Measurements from ENCODE around the gene AADACL3. TPM values are rescaled to one million over a fixed set of nuclear protein-coding genes. Genes with fewer than 3 reads are reported as not detected.

Gene AADACL3
- total and polyA plus RNA-seq, 4 experiments from 2014 or later, result not detected

- Histone ChIP-seq H3K27ac (ENCODE audit: low read depth, low read length) (no peak overlapping the region), H3K36me3 (ENCODE audit: insufficient read depth, low read length) (no peaks in the 10 kb centered on the region), H3K4me1 (ENCODE audit: insufficient read depth, low read length) (no peaks in the 10 kb centered on the region), H3K4me3 (ENCODE audit: low read length in 2 of 2) (no peak overlapping the region), H3K27me3 (ENCODE audit: insufficient read depth, low read length) (peaks cover 5% of the 10 kb centered on the region), H3K9me3 (ENCODE audit: control insufficient read depth in 1 of 2, low read length in 2 of 2) (no peaks in the 10 kb centered on the region)
- no peak overlapping the region for H3K4me3 Mint-ChIP-seq
- POLR2A ChIA-PET (ENCODE audit: partially characterized antibody), result no interaction called here
- H3K4me1 Mint-ChIP-seq, result no peaks in the 10 kb centered on the region
- CTCF ChIA-PET (ENCODE audit: partially characterized antibody), result no interaction called here
- H3K27ac Mint-ChIP-seq, result no peak overlapping the region
- peaks cover 14 to 32% of the 10 kb centered on the region in 2 donors for H3K27me3 Mint-ChIP-seq
- DNase-seq, result no peak
- H3K9me3 Mint-ChIP-seq, result peaks cover 0 to 2% (median 0%) of the 10 kb centered on the region in 8 donors
- intact Hi-C loops (cut with micrococcal nuclease), result no loop called here
- no peaks in the 10 kb centered on the region for H3K36me3 Mint-ChIP-seq
These were observed 40.4 kb downstream of the AADACL3 start for GRCh38 chr1:12756273-12756672.

- POLR2A ChIA-PET (ENCODE audit: partially characterized antibody), result no interaction called here
- no peak for DNase-seq
- Mint-ChIP-seq H3K27ac (no peak overlapping the region), H3K4me1 (no peaks in the 10 kb centered on the region), H3K27me3 (peaks cover 14 to 32% of the 10 kb centered on the region in 2 donors), H3K9me3 (peaks cover 0 to 2% (median 0%) of the 10 kb centered on the region in 8 donors), H3K4me3 (no peak overlapping the region), H3K36me3 (no peaks in the 10 kb centered on the region)
- Histone ChIP-seq H3K27ac (ENCODE audit: low read depth, low read length) (no peak overlapping the region), H3K27me3 (ENCODE audit: insufficient read depth, low read length) (peaks cover 1% of the 10 kb centered on the region), H3K9me3 (ENCODE audit: control insufficient read depth in 1 of 2, low read length in 2 of 2) (no peaks in the 10 kb centered on the region), H3K4me3 (ENCODE audit: low read length in 2 of 2) (no peak overlapping the region), H3K4me1 (ENCODE audit: insufficient read depth, low read length) (no peaks in the 10 kb centered on the region), H3K36me3 (ENCODE audit: insufficient read depth, low read length) (no peaks in the 10 kb centered on the region)
- CTCF ChIA-PET (ENCODE audit: partially characterized antibody), result no interaction called here
- intact Hi-C loops (cut with micrococcal nuclease), result no loop called here
These were observed 41.0 kb downstream of the AADACL3 start for GRCh38 chr1:12756768-12757413.

GRCh38 chr1:12757836-12758235 is 41.9 kb downstream of the AADACL3 start:
- no peaks in the 10 kb centered on the region for H3K4me1 Mint-ChIP-seq
- ChIA-PET CTCF (ENCODE audit: partially characterized antibody) (no interaction called here), POLR2A (ENCODE audit: partially characterized antibody) (no interaction called here)
- no peak overlapping the region for H3K27ac Mint-ChIP-seq
- peaks cover 14 to 32% of the 10 kb centered on the region in 2 donors for H3K27me3 Mint-ChIP-seq
- Histone ChIP-seq H3K27me3 (ENCODE audit: insufficient read depth, low read length) (no peaks in the 10 kb centered on the region), H3K4me3 (ENCODE audit: low read length in 2 of 2) (no peak overlapping the region), H3K36me3 (ENCODE audit: insufficient read depth, low read length) (no peaks in the 10 kb centered on the region), H3K27ac (ENCODE audit: low read depth, low read length) (no peak overlapping the region), H3K4me1 (ENCODE audit: insufficient read depth, low read length) (no peaks in the 10 kb centered on the region), H3K9me3 (ENCODE audit: control insufficient read depth in 1 of 2, low read length in 2 of 2) (no peaks in the 10 kb centered on the region)
- no peak overlapping the region for H3K4me3 Mint-ChIP-seq
- DNase-seq, result no peak
- intact Hi-C loops (cut with micrococcal nuclease), result no loop called here
- peaks cover 0 to 2% (median 0%) of the 10 kb centered on the region in 8 donors for H3K9me3 Mint-ChIP-seq
- no peaks in the 10 kb centered on the region for H3K36me3 Mint-ChIP-seq

GRCh38 chr1:12760256-12760795 is 44.4 kb downstream of the AADACL3 start:
- no peaks in the 10 kb centered on the region for H3K9me3 ChIP-seq (ENCODE audit: control insufficient read depth in 1 of 2, low read length in 2 of 2)
- intact Hi-C loops (cut with micrococcal nuclease), result no loop called here
- Mint-ChIP-seq H3K27ac (no peak overlapping the region), H3K4me1 (no peaks in the 10 kb centered on the region), H3K9me3 (peaks cover 0 to 2% (median 0%) of the 10 kb centered on the region in 8 donors), H3K36me3 (no peaks in the 10 kb centered on the region), H3K4me3 (no peak overlapping the region), H3K27me3 (peaks cover 15 to 30% of the 10 kb centered on the region in 2 donors)
- H3K36me3 ChIP-seq (ENCODE audit: insufficient read depth, low read length), result no peaks in the 10 kb centered on the region
- no peak overlapping the region for H3K4me3 ChIP-seq (ENCODE audit: low read length in 2 of 2)
- no peak overlapping the region for H3K27ac ChIP-seq (ENCODE audit: low read depth, low read length)
- no peaks in the 10 kb centered on the region for H3K4me1 ChIP-seq (ENCODE audit: insufficient read depth, low read length)
- DNase-seq, result no peak
- no peaks in the 10 kb centered on the region for H3K27me3 ChIP-seq (ENCODE audit: insufficient read depth, low read length)
- POLR2A ChIA-PET (ENCODE audit: partially characterized antibody), result no interaction called here
- CTCF ChIA-PET (ENCODE audit: partially characterized antibody), result no interaction called here

- CTCF ChIA-PET (ENCODE audit: partially characterized antibody), result no interaction called here
- H3K36me3 ChIP-seq (ENCODE audit: insufficient read depth, low read length), result no peaks in the 10 kb centered on the region
- intact Hi-C loops (cut with micrococcal nuclease), result no loop called here
- H3K4me3 ChIP-seq (ENCODE audit: low read length in 2 of 2), result no peak overlapping the region
- no peak for DNase-seq
- H3K9me3 ChIP-seq (ENCODE audit: control insufficient read depth in 1 of 2, low read length in 2 of 2), result no peaks in the 10 kb centered on the region
- no peak overlapping the region for H3K27ac ChIP-seq (ENCODE audit: low read depth, low read length)
- Mint-ChIP-seq H3K27ac (no peak overlapping the region), H3K36me3 (no peaks in the 10 kb centered on the region), H3K27me3 (peaks cover 14 to 27% of the 10 kb centered on the region in 2 donors), H3K4me3 (no peak overlapping the region), H3K4me1 (no peaks in the 10 kb centered on the region), H3K9me3 (peaks cover 0 to 2% (median 0%) of the 10 kb centered on the region in 8 donors)
- POLR2A ChIA-PET (ENCODE audit: partially characterized antibody), result no interaction called here
- no peaks in the 10 kb centered on the region for H3K27me3 ChIP-seq (ENCODE audit: insufficient read depth, low read length)
- H3K4me1 ChIP-seq (ENCODE audit: insufficient read depth, low read length), result no peaks in the 10 kb centered on the region
These were observed 45.9 kb downstream of the AADACL3 start for GRCh38 chr1:12761781-12762180.

- Mint-ChIP-seq H3K9me3 (peaks cover 0 to 2% (median 0%) of the 10 kb centered on the region in 8 donors), H3K36me3 (no peaks in the 10 kb centered on the region), H3K4me3 (no peak overlapping the region), H3K4me1 (no peaks in the 10 kb centered on the region), H3K27me3 (peaks cover 18 to 28% of the 10 kb centered on the region in 2 donors), H3K27ac (no peak overlapping the region)
- H3K27me3 ChIP-seq (ENCODE audit: insufficient read depth, low read length), result no peaks in the 10 kb centered on the region
- ChIA-PET POLR2A (ENCODE audit: partially characterized antibody) (no interaction called here), CTCF (ENCODE audit: partially characterized antibody) (no interaction called here)
- H3K27ac ChIP-seq (ENCODE audit: low read depth, low read length), result no peak overlapping the region
- intact Hi-C loops (cut with micrococcal nuclease), result no loop called here
- H3K4me1 ChIP-seq (ENCODE audit: insufficient read depth, low read length), result no peaks in the 10 kb centered on the region
- no peaks in the 10 kb centered on the region for H3K9me3 ChIP-seq (ENCODE audit: control insufficient read depth in 1 of 2, low read length in 2 of 2)
- no peak for DNase-seq
- no peaks in the 10 kb centered on the region for H3K36me3 ChIP-seq (ENCODE audit: insufficient read depth, low read length)
- no peak overlapping the region for H3K4me3 ChIP-seq (ENCODE audit: low read length in 2 of 2)
These were observed 46.9 kb downstream of the AADACL3 start for GRCh38 chr1:12762766-12763165.

- no peak overlapping the region for H3K27ac Mint-ChIP-seq
- no peak overlapping the region for H3K4me3 Mint-ChIP-seq
- no peaks in the 10 kb centered on the region for H3K36me3 Mint-ChIP-seq
- H3K9me3 Mint-ChIP-seq, result peaks cover 0 to 2% (median 0%) of the 10 kb centered on the region in 8 donors
- H3K27me3 ChIP-seq (ENCODE audit: insufficient read depth, low read length), result no peaks in the 10 kb centered on the region
- H3K4me3 ChIP-seq (ENCODE audit: low read length in 2 of 2), result no peak overlapping the region
- ChIA-PET POLR2A (ENCODE audit: partially characterized antibody) (no interaction called here), CTCF (ENCODE audit: partially characterized antibody) (no interaction called here)
- no peaks in the 10 kb centered on the region for H3K9me3 ChIP-seq (ENCODE audit: control insufficient read depth in 1 of 2, low read length in 2 of 2)
- H3K27ac ChIP-seq (ENCODE audit: low read depth, low read length), result no peak overlapping the region
- intact Hi-C loops (cut with micrococcal nuclease), result no loop called here
- H3K4me1 ChIP-seq (ENCODE audit: insufficient read depth, low read length), result no peaks in the 10 kb centered on the region
- no peaks in the 10 kb centered on the region for H3K36me3 ChIP-seq (ENCODE audit: insufficient read depth, low read length)
- no peaks in the 10 kb centered on the region for H3K4me1 Mint-ChIP-seq
- DNase-seq, result no peak
- H3K27me3 Mint-ChIP-seq, result peaks cover 16 to 27% of the 10 kb centered on the region in 2 donors
These were observed 47.6 kb downstream of the AADACL3 start for GRCh38 chr1:12763479-12763878.

Data from CD4-positive, alpha-beta memory T cell (primary cell).